ENCODE data around the gene C13orf46.

DNA sequence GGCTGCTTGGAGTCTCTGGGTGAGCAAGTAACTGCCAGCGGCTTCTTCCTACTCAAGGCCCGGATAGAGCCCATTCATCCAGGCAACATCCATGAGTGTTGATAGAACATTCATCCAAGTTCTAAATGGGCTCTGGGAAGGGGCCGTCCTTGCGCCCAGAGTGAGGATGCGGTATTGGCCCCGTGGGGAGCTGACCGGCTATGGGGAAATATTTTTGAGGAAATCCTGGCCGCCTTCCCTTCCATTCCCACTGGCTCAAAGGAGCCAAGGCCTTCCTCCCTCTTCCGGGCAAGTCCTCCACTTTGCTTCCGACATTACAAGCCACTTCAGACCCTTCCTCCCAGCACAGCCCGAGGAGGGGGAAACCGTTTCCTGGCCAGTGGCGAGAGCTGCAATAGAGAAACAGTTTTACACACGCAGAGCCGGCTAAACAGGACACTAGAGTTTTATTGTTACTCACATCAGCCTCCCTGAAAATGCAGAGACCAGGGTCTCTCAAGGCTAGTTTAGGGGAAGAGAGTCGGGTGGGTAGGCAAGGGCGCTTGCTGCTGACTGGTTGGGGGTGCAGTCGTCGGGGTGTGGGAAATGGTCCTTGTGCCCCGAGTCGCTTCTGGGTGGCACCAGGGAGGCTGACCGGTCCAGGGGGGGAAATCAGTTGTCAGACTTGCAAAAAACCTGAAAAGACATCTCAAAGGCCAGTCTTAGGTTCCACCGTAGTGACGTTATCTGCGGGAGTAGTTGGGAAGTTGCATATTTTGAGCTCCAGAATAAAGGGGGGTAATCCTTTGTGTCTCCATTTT, 37.5 kb downstream of the C13orf46 start:
- no peak for TF ChIP-seq POLR2A (IDR thresholded peaks at IDR 0.05; ENCODE audit: low read length)
- no peak for TF ChIP-seq GATA1 (IDR thresholded peaks at IDR 0.05; ENCODE audit: low read depth, low read length)
